ENCODE results near the gene CCSER1.

CCSER1 gene

DNA sequence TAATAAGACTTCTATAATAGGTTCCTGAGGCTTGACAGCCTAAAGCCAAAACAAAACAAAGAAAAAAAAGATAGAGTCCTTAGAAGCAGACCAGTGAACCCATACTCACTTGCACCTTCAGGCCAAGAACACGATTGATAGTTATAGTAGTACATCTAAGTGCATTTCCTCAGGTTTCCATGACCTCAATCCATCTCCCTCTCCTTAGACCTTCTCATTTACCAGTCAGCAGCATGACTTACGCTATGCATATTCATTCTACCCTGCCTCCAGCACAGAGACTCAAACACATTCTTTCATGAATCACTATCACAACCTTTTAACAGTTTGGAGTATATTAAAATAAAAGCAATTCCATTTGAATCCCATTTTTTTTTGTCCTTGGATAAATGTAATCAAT lies 855.6 kb downstream of the CCSER1 start:
- no peak for DNase-seq

DNA sequence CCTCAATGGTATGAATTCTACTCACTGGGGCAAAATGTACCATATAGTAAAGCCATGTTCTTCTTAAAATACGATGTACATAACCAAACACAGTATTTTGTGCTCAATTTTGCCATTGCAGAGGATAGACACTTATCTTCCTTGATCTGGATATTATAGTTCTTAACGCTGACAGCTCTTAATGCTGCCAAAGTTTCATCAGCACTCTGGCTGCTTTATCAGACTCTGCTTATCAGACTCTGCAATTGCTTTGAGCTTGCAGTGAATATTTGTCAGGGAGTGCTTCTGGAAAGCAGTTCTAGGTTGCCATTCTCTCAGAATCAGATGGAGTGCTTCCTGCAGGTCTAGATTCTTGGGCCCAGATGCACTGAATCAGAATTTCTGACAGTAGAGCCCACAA lies 863.1 kb downstream of the CCSER1 start:
- no peak for DNase-seq

DNA sequence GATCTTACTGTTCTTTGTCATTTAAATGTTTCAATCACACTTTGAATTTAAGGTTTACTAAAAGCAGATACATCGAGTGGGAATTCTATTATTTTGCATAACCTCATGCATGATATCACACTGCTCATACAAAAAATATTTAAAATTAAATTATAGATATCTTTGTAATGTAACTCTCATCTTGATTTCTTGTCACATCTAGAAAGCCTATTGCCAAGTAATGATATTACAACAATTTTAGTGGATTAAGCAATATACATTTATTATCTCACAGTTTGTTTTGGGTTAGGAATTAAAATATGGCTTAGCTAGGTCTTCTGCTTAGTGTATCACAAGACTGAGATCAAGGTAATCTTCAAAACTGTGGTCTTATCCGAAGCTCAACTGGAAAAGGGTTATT lies 865.0 kb downstream of the CCSER1 start:
- DNase-seq, result no peak

DNA sequence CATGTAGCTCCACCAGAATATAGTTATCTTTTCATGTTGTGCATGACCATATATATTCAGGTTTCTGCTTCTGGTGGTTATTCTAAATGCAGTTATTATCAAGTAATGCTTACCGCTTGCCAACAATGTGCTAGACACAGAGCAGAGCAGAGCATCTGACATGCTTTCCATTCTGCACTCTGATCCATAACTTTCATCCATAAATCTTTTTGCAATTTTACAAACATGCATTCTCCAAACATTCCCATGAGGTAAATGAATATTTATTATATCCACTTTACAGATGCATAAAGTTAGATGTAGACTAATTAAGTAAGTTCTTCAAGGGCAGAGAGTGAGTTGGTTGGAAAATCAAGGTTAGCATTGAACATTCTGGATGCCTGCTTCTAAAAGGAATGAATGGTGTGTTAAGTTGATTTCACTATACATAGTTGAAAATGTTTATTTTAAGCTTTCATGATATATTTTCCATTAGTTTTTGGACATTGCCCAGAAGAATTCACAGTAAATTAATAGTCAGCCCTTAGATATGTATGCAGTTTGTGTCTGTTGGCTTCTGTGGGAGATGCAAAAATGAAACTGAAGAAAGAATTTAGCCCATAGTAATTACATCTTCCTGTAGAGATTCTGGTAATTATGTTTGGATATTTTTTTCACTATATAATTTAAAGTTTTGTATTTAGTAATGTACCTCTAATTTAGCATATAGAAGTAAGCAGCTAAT lies 867.8 kb downstream of the CCSER1 start:
- DNase-seq, result no peak

DNA sequence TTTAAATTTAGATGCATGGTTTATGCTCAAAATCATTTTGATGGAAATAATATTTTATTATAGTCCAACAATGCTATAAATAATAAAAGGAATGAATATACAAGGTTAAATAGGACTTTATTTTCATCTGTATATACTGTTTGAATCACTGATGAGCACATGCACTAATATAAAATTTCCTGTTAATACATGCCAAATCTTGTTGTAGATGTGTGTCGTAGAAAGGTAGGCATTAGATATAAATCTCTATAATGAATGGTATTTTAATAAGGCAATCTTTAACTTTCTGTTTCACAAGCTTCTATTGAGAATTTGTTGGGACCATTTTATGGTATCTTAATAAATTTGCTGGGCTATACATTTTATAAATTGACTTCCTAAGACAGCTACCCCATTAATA lies 868.8 kb downstream of the CCSER1 start:
- DNase-seq, result no peak

DNA sequence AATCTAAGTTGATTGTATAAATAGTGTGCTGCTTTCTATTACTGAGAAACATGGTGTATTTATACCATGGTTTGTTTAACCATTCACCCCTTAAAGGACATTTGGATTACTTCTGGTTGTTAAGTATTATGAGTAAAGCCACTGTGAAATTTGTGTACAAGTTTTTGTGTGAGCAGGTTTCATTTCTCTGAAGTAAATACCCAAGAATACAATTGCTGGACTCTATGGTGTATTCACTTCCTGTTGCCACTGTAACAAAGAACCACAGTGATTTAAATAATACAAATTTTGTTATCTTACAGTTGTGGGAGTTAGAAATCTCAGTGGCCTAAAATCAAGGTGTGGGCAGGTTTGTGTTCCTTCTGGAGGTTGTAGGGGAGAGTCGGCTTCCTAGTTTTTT lies 869.6 kb downstream of the CCSER1 start:
- no peak for DNase-seq

DNA sequence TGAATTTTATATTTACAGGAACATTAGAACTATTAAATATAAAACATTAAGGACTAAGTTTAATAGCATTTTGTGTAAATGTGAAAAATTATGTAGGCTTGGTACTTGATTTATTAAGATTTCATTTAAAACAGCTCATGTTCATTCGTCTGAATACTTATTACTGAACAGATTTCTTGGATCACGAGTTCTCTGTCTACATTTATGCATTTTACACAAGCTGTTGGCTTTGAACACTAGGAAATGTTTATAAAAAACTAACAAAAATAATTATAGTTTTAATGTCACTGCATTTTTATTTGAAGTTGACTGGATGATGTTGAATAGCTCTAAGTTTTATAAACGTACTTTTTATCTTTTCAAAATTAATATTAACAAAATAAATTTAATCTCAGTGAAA lies 888.7 kb downstream of the CCSER1 start:
- DNase-seq, result no peak

DNA sequence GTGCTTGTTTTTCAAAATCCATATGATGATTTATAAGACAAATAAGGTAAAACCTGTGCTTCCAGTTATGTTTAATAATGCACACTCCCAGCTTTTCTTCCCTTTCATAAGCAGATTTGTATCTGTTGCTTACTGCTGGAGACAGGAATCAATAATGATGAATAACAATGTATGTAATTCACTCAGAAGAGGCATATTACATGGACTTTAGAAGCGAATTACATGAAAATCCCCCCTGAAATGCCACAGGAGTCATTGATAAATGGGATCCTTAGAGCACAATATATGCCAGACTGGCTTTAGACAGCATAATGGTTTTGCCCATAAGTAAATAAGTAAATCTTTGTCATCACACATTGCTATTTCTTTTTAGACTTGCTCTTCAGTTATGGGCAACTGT lies 892.3 kb downstream of the CCSER1 start:
- DNase-seq, result no peak

DNA sequence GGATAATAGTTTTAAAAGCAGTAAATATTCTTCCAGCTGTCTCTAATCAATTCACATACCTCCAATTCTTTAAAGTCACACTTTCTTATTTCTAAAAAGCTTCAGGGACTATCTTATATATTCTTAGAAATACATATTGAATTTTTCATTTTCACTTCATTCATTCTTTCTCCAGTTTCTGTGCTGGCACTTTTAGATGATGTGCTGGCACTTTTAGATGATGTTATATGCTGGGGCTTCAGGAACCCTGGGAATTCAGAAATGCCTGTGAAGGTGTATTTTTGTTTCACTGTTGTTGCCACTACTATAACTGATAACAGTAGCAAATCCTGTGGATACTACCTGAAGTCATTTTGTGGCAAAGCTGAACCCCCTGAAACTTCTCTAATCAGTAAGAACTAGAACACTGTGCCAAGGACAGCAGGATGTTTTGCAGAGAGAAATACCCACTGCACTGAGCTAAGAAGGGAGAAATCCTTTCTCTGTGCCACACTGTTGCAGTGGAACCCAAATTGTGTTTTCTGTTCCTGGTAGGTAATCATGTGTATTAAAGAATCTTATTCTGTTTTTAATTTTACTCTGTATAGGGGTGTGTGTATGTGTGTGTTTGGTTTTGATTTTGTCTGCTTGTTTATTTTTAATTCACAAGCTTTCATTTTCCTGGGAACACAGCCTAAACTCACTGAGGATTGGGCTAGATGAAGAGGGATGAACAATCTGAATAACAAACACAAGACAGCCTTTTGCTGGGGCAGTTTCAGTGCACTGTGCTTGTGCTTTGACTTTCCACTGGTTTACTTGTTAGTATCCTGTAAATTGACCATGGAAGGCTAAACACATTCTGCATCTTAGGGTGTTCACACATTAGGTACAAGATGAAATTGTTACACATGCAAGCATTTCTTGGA lies 898.3 kb downstream of the CCSER1 start:
- no peak for DNase-seq

DNA sequence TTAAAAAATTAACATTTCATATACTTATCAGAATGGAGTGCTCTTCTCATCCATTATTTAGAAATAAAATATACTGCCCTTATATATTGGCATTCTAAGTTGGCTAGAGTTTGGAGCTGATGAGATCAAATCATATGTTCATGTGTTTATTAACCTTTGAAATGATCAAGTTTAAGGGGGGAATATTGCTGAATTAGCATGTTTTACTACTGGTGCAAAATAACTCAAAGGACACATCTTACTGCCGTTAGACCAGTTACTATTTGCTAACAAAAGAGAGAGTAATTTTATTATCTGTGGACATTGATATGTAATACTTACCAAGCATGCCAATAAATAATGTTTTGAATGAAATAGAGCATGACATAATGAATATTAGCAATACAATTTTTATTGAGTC lies 901.0 kb downstream of the CCSER1 start:
- DNase-seq, result no peak

DNA sequence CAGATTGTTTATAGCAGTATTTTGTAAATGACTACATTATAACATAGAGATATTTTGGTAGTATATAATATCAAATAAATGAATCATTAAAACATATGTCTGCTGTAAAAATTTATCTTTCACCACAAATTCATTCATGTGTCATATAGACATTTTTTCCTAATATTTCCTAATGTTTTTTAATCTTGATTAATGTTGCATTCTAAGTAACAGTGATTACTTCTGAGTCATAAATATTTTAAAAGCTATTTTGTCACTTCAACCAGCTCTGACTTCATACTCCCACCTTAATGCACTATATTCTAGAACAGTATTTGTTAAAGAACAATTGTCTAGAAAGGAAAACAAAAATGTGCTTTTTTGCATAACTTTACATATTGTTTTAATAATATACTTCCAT lies 904.6 kb downstream of the CCSER1 start:
- no peak for DNase-seq

DNA sequence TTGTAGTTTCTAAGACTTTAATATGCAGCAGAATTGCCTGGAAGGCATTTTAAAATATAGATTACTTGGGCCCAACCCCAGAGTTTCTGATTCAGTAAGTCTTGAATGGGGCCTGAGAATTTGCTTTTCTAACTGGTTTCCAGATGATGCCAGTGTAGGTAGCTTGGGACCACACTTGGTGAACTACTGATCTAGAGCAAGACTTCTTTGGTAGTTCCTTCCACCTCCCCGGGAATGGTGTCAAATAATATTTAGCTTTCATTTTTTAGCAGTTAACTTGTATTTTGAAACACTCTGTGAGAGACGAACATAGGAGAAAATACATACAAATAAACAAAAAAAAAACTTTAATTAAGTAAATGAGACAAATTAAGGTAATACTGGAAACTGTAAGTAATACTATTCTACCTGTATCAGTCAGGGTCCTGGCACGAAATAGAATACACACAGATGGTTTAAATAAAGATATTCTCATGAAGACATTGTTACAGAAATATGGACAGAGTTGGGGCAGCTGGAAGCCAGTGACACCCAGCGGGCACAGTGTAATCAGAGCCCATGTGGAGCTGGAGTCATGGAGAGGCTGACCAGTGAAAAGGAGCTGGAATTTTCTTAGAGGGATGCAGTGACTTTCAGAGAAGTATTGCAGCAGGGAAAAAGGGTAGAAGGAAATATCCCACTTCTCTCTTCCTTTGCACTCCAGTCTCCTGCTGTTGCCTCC lies 905.7 kb downstream of the CCSER1 start:
- no peak for DNase-seq

DNA sequence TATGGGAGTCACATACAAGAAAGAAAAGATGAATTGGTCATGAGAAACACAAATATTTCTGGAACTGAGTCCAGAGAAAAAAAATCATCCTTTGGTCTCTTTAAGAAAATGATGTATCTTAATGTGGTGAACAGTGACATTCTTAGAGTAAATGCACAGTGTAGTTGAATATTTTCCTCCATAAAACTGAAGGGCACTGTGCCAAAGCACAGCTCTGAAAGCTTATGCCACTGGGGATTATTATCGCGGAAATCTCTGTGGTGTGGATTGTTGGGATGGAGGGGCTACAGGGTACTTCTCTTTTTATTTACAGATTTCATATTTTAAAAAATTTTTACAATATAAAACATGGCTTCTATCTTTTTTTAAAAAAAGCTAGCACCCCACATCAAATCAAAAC lies 908.1 kb downstream of the CCSER1 start:
- no peak for DNase-seq

DNA sequence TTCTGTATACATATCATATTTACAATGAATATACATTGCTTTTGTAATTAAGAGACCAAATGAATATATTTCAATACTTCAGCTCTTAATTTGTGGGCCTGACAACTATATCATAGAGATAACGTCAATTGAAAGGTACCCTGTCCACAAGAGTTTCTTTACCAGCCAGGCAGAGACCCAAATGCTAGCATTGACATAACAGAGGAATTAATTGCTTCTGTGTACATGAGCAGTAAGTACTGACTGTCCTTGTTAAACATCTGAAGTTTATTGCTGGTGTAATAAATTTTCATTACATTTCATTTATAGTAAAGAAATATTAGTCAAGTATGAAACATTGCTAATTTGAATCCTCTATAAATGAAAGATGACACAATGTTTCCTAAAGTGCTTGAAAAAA lies 910.8 kb downstream of the CCSER1 start:
- no peak for DNase-seq

DNA sequence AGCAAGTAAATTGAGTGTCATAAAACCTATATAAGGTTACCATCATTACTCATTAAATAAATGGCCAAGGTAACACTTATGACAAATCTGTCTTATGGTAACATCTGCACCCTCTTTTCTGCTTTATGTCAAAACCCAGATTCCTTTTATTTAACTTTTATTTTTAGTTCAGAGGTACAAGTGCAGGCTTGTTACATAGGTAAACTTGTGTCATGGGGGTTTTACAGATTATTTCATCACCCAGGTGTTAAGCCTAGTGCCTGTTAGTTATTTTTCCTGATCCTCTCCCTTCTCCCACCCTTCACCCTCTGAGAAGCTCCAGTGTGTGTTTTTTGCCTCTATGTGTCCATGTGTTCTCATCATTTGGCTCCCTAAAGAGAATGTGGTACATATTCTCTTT lies 930.7 kb downstream of the CCSER1 start:
- DNase-seq, result no peak

DNA sequence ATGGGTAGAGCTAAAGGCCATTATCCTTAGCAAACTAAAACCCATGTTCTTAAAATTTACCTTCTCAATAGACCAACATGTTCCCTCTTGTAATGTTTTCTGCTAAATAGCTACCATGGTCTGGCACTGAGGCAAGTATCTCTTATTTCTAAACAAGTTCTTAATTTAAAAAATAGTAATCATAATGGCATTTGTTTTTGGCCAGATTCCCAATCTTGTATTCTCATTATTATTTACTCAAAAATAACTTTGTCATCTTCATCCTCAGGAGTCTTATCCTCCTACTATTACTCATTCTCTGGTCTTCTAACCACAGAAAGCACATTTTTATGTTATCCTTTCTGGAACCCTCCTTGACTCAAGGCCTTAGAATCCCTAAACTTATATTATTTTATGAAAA lies 931.2 kb downstream of the CCSER1 start:
- no peak for DNase-seq

DNA sequence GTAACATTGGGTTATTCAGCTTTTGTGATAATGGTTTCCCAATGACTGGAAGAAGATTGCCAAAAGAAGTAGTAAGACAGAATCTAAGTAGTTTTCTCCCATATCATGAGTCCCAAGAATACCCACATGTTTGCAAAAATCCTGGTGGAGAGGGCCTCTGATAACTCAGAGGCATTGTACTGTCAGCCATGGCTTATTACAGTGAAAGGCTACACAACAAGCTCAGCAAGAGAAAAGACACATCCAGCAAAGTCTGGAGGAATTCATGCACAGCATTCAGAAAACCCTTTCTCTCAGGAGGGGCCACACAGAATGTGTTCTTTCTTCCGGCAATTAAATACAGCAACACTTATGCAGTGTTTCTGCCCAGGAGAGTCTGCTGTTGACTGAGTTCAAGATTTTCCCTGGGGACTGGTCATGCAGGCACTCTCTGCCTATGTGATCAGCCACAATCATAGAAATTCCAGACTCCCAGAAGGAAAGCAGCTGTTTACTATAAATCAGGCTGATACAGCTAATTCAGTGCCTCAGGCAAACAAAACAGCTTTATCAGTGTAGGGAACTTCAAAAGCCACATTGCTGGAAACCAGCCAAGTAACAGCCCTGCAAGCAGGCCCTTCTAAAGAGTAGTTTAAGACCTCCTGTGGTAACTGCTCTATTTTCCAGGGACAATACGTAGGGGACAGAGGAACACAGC lies 937.1 kb downstream of the CCSER1 start:
- no peak for DNase-seq

DNA sequence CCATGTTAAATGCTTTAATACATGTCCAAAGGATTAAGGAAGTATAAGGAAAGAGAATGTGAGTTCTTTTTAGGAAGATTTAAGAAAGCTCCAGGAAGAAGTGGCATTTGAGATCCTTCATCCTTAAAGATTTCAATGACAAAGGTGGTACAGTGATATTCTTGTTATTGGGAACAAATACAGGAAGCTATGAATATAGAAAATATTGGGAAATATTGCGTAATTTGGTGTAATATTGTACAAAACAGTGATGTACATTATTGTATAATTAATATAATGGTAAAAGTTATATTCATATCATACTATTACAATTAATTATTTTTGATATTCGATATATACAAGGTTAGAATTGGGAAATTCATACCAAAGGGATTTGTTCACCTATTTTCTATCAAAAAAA lies 937.9 kb downstream of the CCSER1 start:
- no peak for DNase-seq

DNA sequence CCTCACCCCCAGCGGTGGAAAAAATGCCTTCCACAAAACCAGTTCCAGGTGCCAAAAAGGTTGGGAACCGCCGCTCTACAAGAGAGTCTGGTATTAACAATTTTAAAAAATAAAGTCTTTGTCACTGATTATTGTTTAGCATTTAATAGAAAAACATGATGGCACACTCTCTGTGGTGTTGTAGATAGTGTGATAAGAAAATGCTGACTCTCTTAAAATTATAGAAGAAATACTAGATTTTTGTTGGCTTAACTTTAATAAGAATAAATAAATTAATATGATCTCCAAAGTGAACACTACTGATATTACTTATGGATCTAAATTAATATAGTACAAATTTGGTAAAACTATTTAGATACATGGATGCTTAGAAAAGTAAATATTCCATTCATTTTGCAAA lies 943.5 kb downstream of the CCSER1 start:
- DNase-seq, result no peak

DNA sequence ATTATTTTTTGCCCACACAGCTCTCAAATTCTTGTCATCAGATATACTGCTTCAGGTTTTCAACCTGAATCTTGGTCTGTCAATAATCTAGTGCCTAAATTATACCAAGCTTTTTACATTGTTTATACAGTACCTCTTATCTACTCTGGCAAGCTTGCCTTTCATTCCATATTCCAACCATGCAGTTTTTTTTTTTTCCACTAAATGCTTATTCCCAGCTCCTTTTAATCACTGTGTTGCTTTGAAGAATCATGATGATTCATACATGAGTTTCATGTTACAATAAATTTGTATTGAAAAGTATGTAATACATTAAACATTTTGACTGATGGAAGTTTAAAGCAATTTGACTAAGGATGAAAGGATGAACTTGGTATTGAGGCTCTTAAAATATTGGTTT lies 949.0 kb downstream of the CCSER1 start:
- DNase-seq, result no peak

DNA sequence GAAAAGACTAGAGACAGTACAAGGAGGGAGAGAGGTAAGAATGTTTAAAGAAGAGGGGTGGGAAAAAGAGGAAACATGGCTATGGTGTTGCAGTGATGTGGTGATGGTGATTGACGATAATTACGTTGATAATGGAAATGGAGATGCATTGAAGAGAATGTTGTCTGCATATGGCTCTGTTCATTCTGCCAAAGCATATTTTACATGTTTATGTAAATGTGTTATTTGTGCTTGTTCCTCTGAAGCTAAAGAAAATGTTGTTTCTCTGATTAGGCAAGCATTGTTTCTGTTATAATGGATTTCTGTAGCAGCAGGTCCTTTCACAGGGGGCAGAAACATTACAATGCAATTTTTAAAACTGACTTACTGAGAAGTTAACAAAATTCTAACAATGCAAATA lies 958.8 kb downstream of the CCSER1 start:
- DNase-seq, result no peak

DNA sequence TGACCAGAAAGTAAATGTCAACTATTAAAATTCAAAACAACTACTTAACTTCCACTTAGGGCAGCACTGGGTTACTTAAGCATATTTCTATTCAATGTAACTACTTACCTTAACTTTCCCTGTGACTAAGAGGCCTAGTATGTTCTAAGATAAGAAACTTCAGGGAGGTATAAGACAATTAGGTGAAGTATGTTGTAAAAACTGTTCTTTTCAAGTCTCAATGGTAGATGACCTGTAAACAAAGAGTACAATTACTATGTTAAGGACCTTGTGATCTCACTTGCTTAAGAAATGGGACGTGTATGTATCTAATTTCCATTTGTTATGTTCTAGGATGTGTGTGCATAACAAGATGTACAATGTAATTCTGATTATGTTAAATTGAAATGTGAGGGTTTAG lies 960.5 kb downstream of the CCSER1 start:
- no peak for DNase-seq

DNA sequence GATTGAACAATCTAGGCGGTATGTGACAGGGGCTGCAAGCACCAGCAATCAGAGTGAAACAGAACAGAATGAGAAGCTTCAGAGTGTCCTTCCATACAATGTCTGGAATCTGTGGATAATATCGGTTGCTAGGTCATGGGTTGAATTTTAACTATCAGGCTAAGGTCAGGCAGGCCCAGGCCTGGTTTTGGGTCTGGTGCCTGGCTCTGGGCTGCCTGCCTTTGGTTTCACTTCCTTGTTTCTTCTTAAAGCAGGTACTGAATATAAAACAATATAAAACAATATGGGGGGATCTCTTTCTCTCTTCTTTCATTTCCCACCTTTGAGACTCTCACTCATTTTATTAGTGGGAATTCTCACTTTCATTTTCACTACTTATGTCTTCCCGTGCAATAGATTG lies 962.0 kb downstream of the CCSER1 start:
- no peak for DNase-seq
